ENCODE results near the gene MFNG. TPM values are rescaled to one million over a fixed set of nuclear protein-coding genes. Genes with fewer than 3 reads are reported as not detected.
A peak's percentile ranks its signal among the peaks of the same experiment; 100 is the strongest.

MFNG gene
- total RNA-seq, 1 donor from 2014 or later, result 0.83 TPM

- no peak overlapping the region for H3K4me3 Mint-ChIP-seq
- no peaks in the 10 kb centered on the region for H3K9me3 Mint-ChIP-seq
- TF ChIP-seq CTCF (IDR thresholded peaks at IDR 0.05; ENCODE audit: unreplicated experiment), result no peak
- H3K27me3 Mint-ChIP-seq (ENCODE audit: low read depth), result no peaks in the 10 kb centered on the region
- peaks cover 9% of the 10 kb centered on the region for H3K36me3 Mint-ChIP-seq
- H3K4me1 Mint-ChIP-seq, result peaks cover 45% of the 10 kb centered on the region
- H3K27ac Mint-ChIP-seq, result no peak overlapping the region
- DNase-seq (ENCODE audit: low spot score in 2 of 2, unreplicated experiment in 2 of 2), result no peak
These were observed 13.8 kb upstream of the MFNG start for GRCh38 chr22:37499789-37500540.

DNA sequence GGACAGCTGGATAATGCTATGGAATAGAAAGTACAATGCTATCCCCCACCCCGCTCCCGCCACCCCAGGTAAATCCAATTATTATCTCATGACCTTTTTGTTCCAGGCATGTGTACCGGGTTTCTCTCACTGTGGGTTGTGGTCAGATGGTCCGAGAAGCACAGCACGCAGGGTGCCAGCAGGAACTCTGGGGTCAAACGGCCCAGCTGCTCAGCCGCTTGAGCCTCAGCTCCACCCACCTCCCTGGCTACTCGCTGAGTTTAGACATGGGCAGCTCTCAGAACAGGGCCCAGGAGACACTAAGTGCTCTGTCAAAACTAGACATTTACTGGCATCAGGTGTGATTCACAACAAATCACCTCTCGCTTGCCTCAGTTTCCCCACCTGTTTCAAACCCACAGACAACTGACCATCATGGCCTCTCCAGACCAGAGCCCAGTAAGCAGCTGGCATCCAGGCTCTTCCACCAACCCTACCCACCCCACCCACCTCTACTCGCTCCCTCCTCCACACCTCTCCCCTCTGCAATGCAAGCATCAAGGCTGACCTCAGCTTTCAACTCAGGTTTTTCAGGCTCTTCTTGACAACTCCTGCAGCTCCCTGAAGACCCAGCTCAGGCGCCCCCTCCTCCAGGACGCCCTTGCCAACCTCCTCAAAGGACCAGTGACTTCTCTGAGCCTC, 13.0 kb upstream of the MFNG start:
- no peak for DNase-seq (ENCODE audit: low spot score in 2 of 2, unreplicated experiment in 2 of 2)
- Mint-ChIP-seq H3K4me1 (peaks cover 45% of the 10 kb centered on the region), H3K27ac (no peak overlapping the region), H3K36me3 (peaks cover 3% of the 10 kb centered on the region), H3K4me3 (no peak overlapping the region), H3K27me3 (ENCODE audit: low read depth) (no peaks in the 10 kb centered on the region), H3K9me3 (no peaks in the 10 kb centered on the region)
- TF ChIP-seq CTCF (IDR thresholded peaks at IDR 0.05; ENCODE audit: unreplicated experiment), result no peak

GRCh38 chr22:37498289-37498909, 12.2 kb upstream of the MFNG start:
- H3K4me3 Mint-ChIP-seq, result no peak overlapping the region
- no peaks in the 10 kb centered on the region for H3K27me3 Mint-ChIP-seq (ENCODE audit: low read depth)
- no peak overlapping the region for H3K27ac Mint-ChIP-seq
- H3K36me3 Mint-ChIP-seq, result peaks cover 5% of the 10 kb centered on the region
- peak; percentile 37 for TF ChIP-seq CTCF (IDR thresholded peaks at IDR 0.05; ENCODE audit: unreplicated experiment)
- no peaks in the 10 kb centered on the region for H3K9me3 Mint-ChIP-seq
- no peak for DNase-seq (ENCODE audit: low spot score in 2 of 2, unreplicated experiment in 2 of 2)
- peaks cover 45% of the 10 kb centered on the region for H3K4me1 Mint-ChIP-seq

GRCh38 chr22:37497062-37497599, 10.9 kb upstream of the MFNG start:
- H3K27me3 Mint-ChIP-seq (ENCODE audit: low read depth), result no peaks in the 10 kb centered on the region
- DNase-seq (ENCODE audit: low spot score in 2 of 2, unreplicated experiment in 2 of 2), result no peak
- peaks cover 38% of the 10 kb centered on the region for H3K4me1 Mint-ChIP-seq
- H3K9me3 Mint-ChIP-seq, result no peaks in the 10 kb centered on the region
- peak overlapping the region; percentile 91 for H3K27ac Mint-ChIP-seq
- H3K4me3 Mint-ChIP-seq, result no peak overlapping the region
- no peak for TF ChIP-seq CTCF (IDR thresholded peaks at IDR 0.05; ENCODE audit: unreplicated experiment)
- peaks cover 6% of the 10 kb centered on the region for H3K36me3 Mint-ChIP-seq

DNA sequence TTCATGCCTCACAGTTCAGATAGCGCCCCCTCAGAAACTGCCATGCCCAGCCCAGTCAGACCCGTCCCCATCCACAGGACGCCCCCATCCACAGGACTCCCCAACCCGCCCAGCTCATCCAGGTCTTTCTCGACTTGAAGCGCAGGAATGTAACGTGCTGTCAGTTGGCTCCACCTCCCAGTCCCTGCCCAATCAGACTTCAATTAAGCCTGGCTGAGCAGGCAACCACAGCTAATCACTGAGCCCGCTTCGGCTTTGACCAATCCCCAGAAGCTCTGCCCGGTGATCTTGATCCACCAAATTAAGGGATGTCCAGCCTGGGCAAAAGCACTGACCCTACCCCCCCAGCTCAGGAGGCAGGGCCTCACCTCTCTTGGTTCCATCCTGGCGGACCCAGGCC, 10.5 kb upstream of the MFNG start:
- H3K4me1 Mint-ChIP-seq, result peaks cover 34% of the 10 kb centered on the region
- no peak for DNase-seq (ENCODE audit: low spot score in 2 of 2, unreplicated experiment in 2 of 2)
- no peaks in the 10 kb centered on the region for H3K9me3 Mint-ChIP-seq
- no peaks in the 10 kb centered on the region for H3K27me3 Mint-ChIP-seq (ENCODE audit: low read depth)
- H3K27ac Mint-ChIP-seq, result peak overlapping the region; percentile 91
- H3K36me3 Mint-ChIP-seq, result peaks cover 6% of the 10 kb centered on the region
- no peak for TF ChIP-seq CTCF (IDR thresholded peaks at IDR 0.05; ENCODE audit: unreplicated experiment)
- H3K4me3 Mint-ChIP-seq, result no peak overlapping the region

Data from mesothelial cell of epicardium (in vitro differentiated cells).